Mucosa of rectum (tissue), 2 donors: ENCODE data around the gene PTPA.
"Not testable (repeated sequence)": the region's sequence is repeated elsewhere in the genome, so short reads cannot be mapped to it uniquely, and the experiment has no call there.

ENCODE experiments used
- H3K27ac ChIP-seq, 2 donors: one replicate each; pipeline ENCODE4 v1.7.0; 2013; ENCODE audit warnings: inconsistent platforms in 2 of 2, low read depth in 2 of 2, low read length in 2 of 2
- H3K27me3 ChIP-seq, 2 donors: one replicate each; pipeline ENCODE4 v1.7.0; 2013; ENCODE audit warnings: low read length in 2 of 2; ENCODE audit not compliant: control insufficient read depth in 2 of 2, insufficient read depth in 2 of 2
- H3K36me3 ChIP-seq, 2 donors: one replicate each; pipeline ENCODE4 v1.7.0; 2013; ENCODE audit warnings: low read length in 2 of 2; ENCODE audit not compliant: control insufficient read depth in 2 of 2, insufficient read depth in 2 of 2
- H3K4me1 ChIP-seq, 2 donors: one replicate each; pipeline ENCODE4 v1.7.0; 2013; ENCODE audit warnings: low read length in 2 of 2, mild to moderate bottlenecking in 1 of 2; ENCODE audit not compliant: control insufficient read depth in 2 of 2, insufficient read depth in 2 of 2
- H3K4me3 ChIP-seq, 2 donors: one replicate each; pipeline ENCODE4 v1.7.0; 2013; ENCODE audit warnings: low read length in 2 of 2
- H3K9ac ChIP-seq, 2 donors: one replicate each; pipeline ENCODE4 v1.7.0; 2013; ENCODE audit warnings: low read length in 2 of 2, low read depth in 1 of 2, mild to moderate bottlenecking in 1 of 2
- H3K9me3 ChIP-seq, 2 donors: one replicate each; pipeline ENCODE4 v1.7.0; 2013; ENCODE audit warnings: low read length in 2 of 2; ENCODE audit not compliant: control insufficient read depth in 2 of 2
- donor health status: healthy.
- donor health status: Normal muscosa, but diverticular disease.

The PTPA gene

GRCh38 chr9:129122976-129123375, 11.8 kb downstream of the PTPA start:
- not testable (repeated sequence) for H3K27ac ChIP-seq, H3K9me3 ChIP-seq, H3K9ac ChIP-seq, H3K27me3 ChIP-seq, H3K4me1 ChIP-seq, H3K4me3 ChIP-seq
- H3K36me3 ChIP-seq = peaks cover 32 to 37% of the 10 kb centered on the region in 2 donors

GRCh38 chr9:129124506-129125069, 13.4 kb downstream of the PTPA start:
- Histone ChIP-seq H3K9me3 (no peaks in the 10 kb centered on the region), H3K27ac (no peak overlapping the region), H3K4me3 (no peak overlapping the region), H3K4me1 (no peaks in the 10 kb centered on the region), H3K9ac (no peak overlapping the region), H3K36me3 (peaks cover 36 to 37% of the 10 kb centered on the region in 2 donors), H3K27me3 (no peaks in the 10 kb centered on the region)

- no peak overlapping the region for H3K9ac ChIP-seq
- peaks cover 38 to 45% of the 10 kb centered on the region in 2 donors for H3K36me3 ChIP-seq
- H3K4me3 ChIP-seq = no peak overlapping the region
- H3K27me3 ChIP-seq = no peaks in the 10 kb centered on the region
- no peak overlapping the region for H3K27ac ChIP-seq
- H3K9me3 ChIP-seq = no peaks in the 10 kb centered on the region
- no peaks in the 10 kb centered on the region for H3K4me1 ChIP-seq
These were observed 14.3 kb downstream of the PTPA start for GRCh38 chr9:129125478-129125877.

- Histone ChIP-seq H3K36me3 (peaks cover 24 to 43% of the 10 kb centered on the region in 2 donors), H3K9me3 (no peaks in the 10 kb centered on the region), H3K4me1 (no peaks in the 10 kb centered on the region), H3K9ac (no peak overlapping the region), H3K27ac (no peak overlapping the region), H3K27me3 (no peaks in the 10 kb centered on the region), H3K4me3 (no peak overlapping the region)
These were observed 15.8 kb downstream of the PTPA start for GRCh38 chr9:129126749-129127618.

GRCh38 chr9:129128689-129129088, 17.5 kb downstream of the PTPA start:
- H3K9ac ChIP-seq = no peak overlapping the region
- no peaks in the 10 kb centered on the region for H3K27me3 ChIP-seq
- H3K36me3 ChIP-seq = peaks cover 19 to 42% of the 10 kb centered on the region in 2 donors
- no peaks in the 10 kb centered on the region for H3K9me3 ChIP-seq
- no peaks in the 10 kb centered on the region for H3K4me1 ChIP-seq
- H3K27ac ChIP-seq = no peak overlapping the region
- H3K4me3 ChIP-seq = no peak overlapping the region

- not testable (repeated sequence) for H3K4me3 ChIP-seq, H3K9me3 ChIP-seq, H3K27ac ChIP-seq, H3K9ac ChIP-seq, H3K4me1 ChIP-seq, H3K27me3 ChIP-seq
- peaks cover 19 to 42% of the 10 kb centered on the region in 2 donors for H3K36me3 ChIP-seq
These were observed 19.1 kb downstream of the PTPA start for GRCh38 chr9:129130271-129130670.

GRCh38 chr9:129130791-129131190, 19.6 kb downstream of the PTPA start:
- no peaks in the 10 kb centered on the region for H3K9me3 ChIP-seq
- H3K4me1 ChIP-seq = no peaks in the 10 kb centered on the region
- peaks cover 22 to 46% of the 10 kb centered on the region in 2 donors for H3K36me3 ChIP-seq
- no peak overlapping the region for H3K9ac ChIP-seq
- no peaks in the 10 kb centered on the region for H3K27me3 ChIP-seq
- no peak overlapping the region for H3K4me3 ChIP-seq
- H3K27ac ChIP-seq = no peak overlapping the region

GRCh38 chr9:129131300-129132145, 20.3 kb downstream of the PTPA start:
- no peaks in the 10 kb centered on the region for H3K4me1 ChIP-seq
- no peak overlapping the region for H3K27ac ChIP-seq
- peaks cover 25 to 50% of the 10 kb centered on the region in 2 donors for H3K36me3 ChIP-seq
- H3K9me3 ChIP-seq = no peaks in the 10 kb centered on the region
- no peak overlapping the region for H3K4me3 ChIP-seq
- peak overlapping the region in 1 of 2 donors; percentile 31 for H3K9ac ChIP-seq
- no peaks in the 10 kb centered on the region for H3K27me3 ChIP-seq

GRCh38 chr9:129133082-129133481, 21.9 kb downstream of the PTPA start:
- Histone ChIP-seq H3K9ac (no peak overlapping the region), H3K9me3 (no peaks in the 10 kb centered on the region), H3K27ac (no peak overlapping the region)

GRCh38 chr9:129135476-129135875, 24.3 kb downstream of the PTPA start:
- Histone ChIP-seq H3K9ac (no peak overlapping the region), H3K4me3 (no peak overlapping the region), H3K9me3 (no peaks in the 10 kb centered on the region), H3K36me3 (peaks cover 20 to 50% of the 10 kb centered on the region in 2 donors), H3K27me3 (no peaks in the 10 kb centered on the region), H3K4me1 (peaks cover 13 to 17% of the 10 kb centered on the region in 2 donors), H3K27ac (no peak overlapping the region)

More at GRCh38 chr9:129133082-129133481, 21.9 kb downstream of the PTPA start:
- Histone ChIP-seq H3K4me1 (peaks cover 0 to 2% of the 10 kb centered on the region in 2 donors), H3K27me3 (no peaks in the 10 kb centered on the region), H3K4me3 (no peak overlapping the region), H3K36me3 (peaks cover 27 to 57% of the 10 kb centered on the region in 2 donors)
